Activated CD4-positive, alpha-beta T cell treated with anti-CD3 and anti-CD28 coated beads, Interleukin-2, amount 10 ng/mL, durations not matched to agents 24 days and 14 days (primary cell): ENCODE measurements around the gene NIBAN1. TPM values are rescaled to one million over a fixed set of nuclear protein-coding genes. Genes with fewer than 3 reads are reported as not detected.

Experiments used
- DNase-seq: peaks from one replicate; pipeline ENCODE4 v3.0.0; 2022
- H3K27ac Mint-ChIP-seq: one replicate; pipeline ENCODE4 v1.8.0; 2022; ENCODE audit warnings: mild to moderate bottlenecking, mixed read lengths
- H3K27me3 Mint-ChIP-seq: one replicate; pipeline ENCODE4 v1.8.0; 2022; ENCODE audit warnings: mixed read lengths
- H3K36me3 Mint-ChIP-seq: one replicate; pipeline ENCODE4 v1.8.0; 2022; ENCODE audit warnings: low read depth, mild to moderate bottlenecking, mixed read lengths
- H3K4me1 Mint-ChIP-seq: one replicate; pipeline ENCODE4 v1.8.0; 2021; ENCODE audit warnings: mixed read lengths
- H3K4me3 Mint-ChIP-seq: one replicate; pipeline ENCODE4 v1.8.0; 2022; ENCODE audit warnings: mild to moderate bottlenecking, moderate library complexity, mixed read lengths
- H3K9me3 Mint-ChIP-seq: one replicate; pipeline ENCODE4 v1.8.0; 2021; ENCODE audit warnings: mixed read lengths
- intact Hi-C: fragments of 100-400 bp; cut with micrococcal nuclease; formaldehyde crosslinking; loops from one replicate; pipeline ENCODE4 v1.15.1; 2023
- total RNA-seq: library from RNA; stranded (reverse); gene quantifications from 2 replicates; pipeline ENCODE4 v1.2.3, GENCODE V29; 2022

Gene NIBAN1
- total RNA-seq, 1 donor from 2014 or later = 17.1 TPM

DNA sequence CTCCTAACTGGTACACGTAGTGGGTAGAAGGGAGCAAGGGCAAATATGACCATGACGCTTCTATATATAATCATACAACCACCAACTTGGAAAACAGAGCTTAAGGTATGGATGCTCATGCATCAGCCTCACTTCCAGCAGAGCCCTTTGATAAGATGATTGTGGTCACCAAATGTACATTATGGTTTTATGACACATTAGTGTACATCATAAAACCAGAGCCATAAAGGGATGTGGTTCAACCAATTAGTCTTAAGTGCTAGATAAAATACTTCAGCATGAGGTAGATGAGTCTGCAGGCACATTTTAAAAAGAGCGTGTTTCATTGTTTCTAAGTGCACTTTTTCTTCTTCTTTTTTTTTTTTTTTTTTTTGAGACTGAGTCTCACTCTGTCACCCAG, 43.7 kb downstream of the NIBAN1 start:
- peaks cover 12% of the 10 kb centered on the region for H3K9me3 Mint-ChIP-seq
- H3K27ac Mint-ChIP-seq = no peak overlapping the region
- H3K4me1 Mint-ChIP-seq = no peaks in the 10 kb centered on the region
- H3K27me3 Mint-ChIP-seq = no peaks in the 10 kb centered on the region
- no peak for DNase-seq
- H3K36me3 Mint-ChIP-seq = peaks cover 8% of the 10 kb centered on the region
- intact Hi-C loops = no loop called here
- H3K4me3 Mint-ChIP-seq = no peak overlapping the region

GRCh38 chr1:184930232-184930631, 44.1 kb downstream of the NIBAN1 start:
- Mint-ChIP-seq H3K36me3 (peaks cover 8% of the 10 kb centered on the region), H3K27me3 (no peaks in the 10 kb centered on the region), H3K4me3 (no peak overlapping the region), H3K9me3 (peaks cover 12% of the 10 kb centered on the region), H3K4me1 (no peaks in the 10 kb centered on the region), H3K27ac (no peak overlapping the region)
- DNase-seq = no peak
- intact Hi-C loops = no loop called here

GRCh38 chr1:184929711-184930202, 44.6 kb downstream of the NIBAN1 start:
- H3K36me3 Mint-ChIP-seq = peaks cover 8% of the 10 kb centered on the region
- intact Hi-C loops = no loop called here

DNA sequence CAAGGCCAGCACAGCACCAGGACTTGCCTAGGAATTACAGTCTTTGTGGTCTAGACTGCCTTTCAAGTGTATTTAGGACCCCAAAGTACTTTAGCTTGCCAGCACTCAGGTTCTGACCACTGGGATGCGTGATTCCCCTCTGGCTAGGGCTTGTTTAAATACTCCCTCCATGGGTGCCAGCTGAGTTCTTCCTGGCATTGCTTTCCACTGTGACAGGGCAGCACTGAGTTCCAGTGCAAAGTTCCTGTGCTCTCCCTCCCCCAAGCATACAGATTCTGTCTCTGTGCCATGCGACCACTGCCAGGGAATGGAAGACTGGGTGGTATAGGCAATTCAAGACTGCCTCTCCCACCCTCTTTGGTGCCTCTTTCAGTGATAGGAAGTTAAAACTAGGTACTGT, 45.9 kb downstream of the NIBAN1 start:
- intact Hi-C loops = no loop called here
- Mint-ChIP-seq H3K36me3 (peaks cover 4% of the 10 kb centered on the region), H3K4me3 (no peak overlapping the region), H3K27ac (no peak overlapping the region), H3K27me3 (peaks cover 3% of the 10 kb centered on the region), H3K9me3 (peaks cover 6% of the 10 kb centered on the region), H3K4me1 (no peaks in the 10 kb centered on the region)
- DNase-seq = no peak

More at GRCh38 chr1:184929711-184930202, 44.6 kb downstream of the NIBAN1 start:
- no peaks in the 10 kb centered on the region for H3K4me1 Mint-ChIP-seq
- no peak for DNase-seq
- H3K4me3 Mint-ChIP-seq = no peak overlapping the region
- H3K27ac Mint-ChIP-seq = no peak overlapping the region
- peaks cover 12% of the 10 kb centered on the region for H3K9me3 Mint-ChIP-seq
- H3K27me3 Mint-ChIP-seq = no peaks in the 10 kb centered on the region

Other genes with a start within 250 kb of the NIBAN1 start
- gene EDEM3, start 219.7 kb downstream of the NIBAN1 start, total RNA-seq = 23.6 and 28.3 TPM in 2 replicates
- gene RNF2, start 71.0 kb upstream of the NIBAN1 start, total RNA-seq = 17.8 and 21.1 TPM in 2 replicates
- 22.4 and 26.0 TPM in 2 replicates for gene TRMT1L, start 182.4 kb upstream of the NIBAN1 start, total RNA-seq
- 1.4 and 1.8 TPM in 2 replicates for gene SWT1, start 182.7 kb upstream of the NIBAN1 start, total RNA-seq